Endodermal cell (in vitro differentiated cells): ENCODE data around the gene UTP4. TPM values are rescaled to one million over a fixed set of nuclear protein-coding genes. Genes with fewer than 3 reads are reported as not detected.

Experiments
- DNase-seq: peaks from one replicate; pipeline ENCODE4 v3.0.0-alpha.2; 2017
- H3K27ac ChIP-seq: 2 replicates; pipeline ENCODE4 v1.5.1; 2013; ENCODE audit warnings: mild to moderate bottlenecking, low read depth, low read length, moderate library complexity
- H3K27me3 ChIP-seq: 2 replicates; pipeline ENCODE4 v1.6.1; 2013; ENCODE audit warnings: mild to moderate bottlenecking, low read length, moderate library complexity; ENCODE audit not compliant: insufficient read depth, control insufficient read depth, poor library complexity, severe bottlenecking
- H3K36me3 ChIP-seq: 2 replicates; pipeline ENCODE4 v1.7.0; 2013; ENCODE audit warnings: mild to moderate bottlenecking, low read length, moderate library complexity; ENCODE audit not compliant: control insufficient read depth, insufficient read depth
- H3K4me1 ChIP-seq: one replicate; pipeline ENCODE4 v1.7.0; 2013; ENCODE audit warnings: low read length; ENCODE audit not compliant: control insufficient read depth, insufficient read depth
- H3K4me3 ChIP-seq: 2 replicates; pipeline ENCODE4 v1.5.1; 2013; ENCODE audit warnings: mild to moderate bottlenecking, low read length, moderate library complexity
- H3K9ac ChIP-seq: 2 replicates; pipeline ENCODE4 v1.6.1; 2013; ENCODE audit warnings: mild to moderate bottlenecking, low read length, moderate library complexity; ENCODE audit not compliant: poor library complexity, severe bottlenecking; ENCODE audit errors: extremely low read depth
- H3K9me3 ChIP-seq: 2 replicates; pipeline ENCODE4 v1.6.1; 2013; ENCODE audit warnings: mild to moderate bottlenecking, low read length, moderate library complexity; ENCODE audit not compliant: control insufficient read depth
- H3K27ac Mint-ChIP-seq: 2 replicates; pipeline ENCODE4 v1.8.0; 2020; ENCODE audit warnings: mixed read lengths
- H3K27me3 Mint-ChIP-seq: 2 replicates; pipeline ENCODE4 v1.8.0; 2021; ENCODE audit warnings: mild to moderate bottlenecking, mixed read lengths; ENCODE audit not compliant: insufficient read depth
- H3K36me3 Mint-ChIP-seq: 2 replicates; pipeline ENCODE4 v1.8.0; 2020; ENCODE audit warnings: low read depth, mixed read lengths
- H3K4me1 Mint-ChIP-seq: 2 replicates; pipeline ENCODE4 v1.8.0; 2020; ENCODE audit warnings: mixed read lengths
- H3K4me3 Mint-ChIP-seq: 2 replicates; pipeline ENCODE4 v1.8.0; 2020; ENCODE audit warnings: mild to moderate bottlenecking, moderate library complexity, mixed read lengths
- H3K9me3 Mint-ChIP-seq: 2 replicates; pipeline ENCODE4 v1.8.0; 2020; ENCODE audit warnings: mild to moderate bottlenecking, mixed read lengths
- CTCF ChIP-seq: fragments of 200-600 bp; sonication (generic); conservative IDR thresholded peaks from 2 replicates; pipeline ENCODE4 v1.5.0; 2021; ENCODE audit warnings: antibody characterized with exemption, mild to moderate bottlenecking
- WGBS, 2 experiments: methylation state at CpG; one replicate each; pipeline versions ENCODE4 v1.1.5 to v1.1.7; 2013; ENCODE audit warnings: missing lambda C conversion rate in 2 of 2, mixed read lengths in 1 of 2; ENCODE audit not compliant: insufficient coverage in 1 of 2, insufficient read length in 1 of 2; 5-methylcytosine and 5-hydroxymethylcytosine counted together
- total RNA-seq, 2 donors: library from RNA; stranded (reverse); fragmentation: NEBNext Ultra II Directional in 1 of 2; extraction: Animal tissue kit (Norgen Biotek cat#: 25700) in 1 of 2; gene quantifications; 2 replicates in 1 of 2; 3 replicates in 1 of 2; pipeline ENCODE4 v1.2.1, GENCODE V29; 2021

Gene UTP4
- total RNA-seq, 2 donors from 2014 or later = 44.1 to 45.3 TPM

DNA sequence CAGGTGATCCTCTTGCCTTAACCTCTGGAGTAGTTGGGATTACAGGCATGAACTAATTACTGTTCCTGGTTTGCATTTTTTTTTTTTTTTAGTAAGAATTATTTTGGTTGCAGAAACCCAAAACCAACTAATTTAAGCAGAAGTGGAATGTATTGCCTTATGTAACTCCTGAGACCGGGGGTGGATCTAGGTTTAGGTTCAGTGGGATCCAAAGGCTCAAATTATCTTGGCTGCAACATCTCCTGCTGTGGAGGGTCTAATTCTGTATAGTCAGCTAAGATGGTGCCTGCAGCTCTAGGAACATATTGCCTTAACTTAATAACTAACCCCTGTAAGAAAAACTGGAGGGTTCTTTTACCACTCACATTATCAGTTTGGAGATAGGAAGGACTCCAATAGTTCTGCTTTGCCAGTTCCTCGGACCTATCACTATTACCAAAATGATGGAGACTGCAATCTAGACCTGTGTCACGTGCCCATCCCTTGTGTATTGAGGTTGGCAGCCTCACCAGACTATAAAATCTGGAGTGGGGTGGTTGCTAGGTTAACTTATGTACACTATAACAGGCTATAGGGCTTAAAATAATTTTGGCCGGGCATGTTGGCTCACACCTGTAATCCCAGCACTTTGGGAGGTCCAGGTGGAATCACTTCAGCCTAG lies 63.0 kb downstream of the UTP4 start:
- no peak overlapping the region for H3K27ac ChIP-seq
- no peak overlapping the region for H3K27ac Mint-ChIP-seq
- no peaks in the 10 kb centered on the region for H3K9me3 ChIP-seq
- no peak overlapping the region for H3K4me3 Mint-ChIP-seq
- H3K9me3 Mint-ChIP-seq = no peaks in the 10 kb centered on the region
- H3K4me1 Mint-ChIP-seq = peaks cover 3% of the 10 kb centered on the region
- H3K36me3 Mint-ChIP-seq = peaks cover 5% of the 10 kb centered on the region
- no peak for DNase-seq
- H3K27me3 Mint-ChIP-seq = no peaks in the 10 kb centered on the region
- no peaks in the 10 kb centered on the region for H3K27me3 ChIP-seq
- H3K36me3 ChIP-seq = no peaks in the 10 kb centered on the region
- no peak overlapping the region for H3K9ac ChIP-seq
- TF ChIP-seq CTCF = no peak
- H3K4me3 ChIP-seq = no peak overlapping the region
- H3K4me1 ChIP-seq = no peaks in the 10 kb centered on the region
- 86 to 96% methylated on average over 3 to 4 of the region's 4 CpGs for whole genome bisulfite sequencing, 2 experiments

- Histone ChIP-seq H3K9me3 (no peaks in the 10 kb centered on the region), H3K27me3 (no peaks in the 10 kb centered on the region), H3K36me3 (no peaks in the 10 kb centered on the region), H3K9ac (no peak overlapping the region), H3K27ac (no peak overlapping the region), H3K4me3 (no peak overlapping the region), H3K4me1 (no peaks in the 10 kb centered on the region)
- no peak for TF ChIP-seq CTCF
- no peaks in the 10 kb centered on the region for H3K9me3 Mint-ChIP-seq
- peaks cover 3% of the 10 kb centered on the region for H3K4me1 Mint-ChIP-seq
- H3K4me3 Mint-ChIP-seq = no peak overlapping the region
- no peak for DNase-seq
- H3K27me3 Mint-ChIP-seq = no peaks in the 10 kb centered on the region
- H3K27ac Mint-ChIP-seq = no peak overlapping the region
- no peaks in the 10 kb centered on the region for H3K36me3 Mint-ChIP-seq
These were observed 65.1 kb downstream of the UTP4 start for GRCh38 chr16:69197573-69197972.

DNA sequence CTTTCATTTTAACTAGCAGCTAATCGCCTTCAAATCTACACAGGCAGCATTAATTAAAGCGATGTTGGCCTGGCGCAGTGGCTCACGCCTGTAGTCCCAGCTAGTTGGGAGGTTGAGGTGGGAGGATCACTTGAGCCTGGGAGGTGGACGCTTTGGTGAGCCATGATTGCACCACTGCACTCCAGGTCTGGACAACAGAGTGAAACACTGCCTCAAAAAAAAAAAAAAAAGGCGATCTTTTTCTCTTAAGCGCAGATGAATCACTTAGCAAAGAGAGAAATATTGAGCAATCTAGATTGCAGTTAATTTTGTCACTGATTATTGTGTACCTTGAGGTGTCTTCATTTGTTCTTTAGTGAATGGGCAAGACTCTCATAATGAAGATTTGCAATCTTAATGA lies 66.9 kb downstream of the UTP4 start:
- Histone ChIP-seq H3K27me3 (no peaks in the 10 kb centered on the region), H3K36me3 (no peaks in the 10 kb centered on the region), H3K4me1 (no peaks in the 10 kb centered on the region), H3K9ac (no peak overlapping the region), H3K9me3 (no peaks in the 10 kb centered on the region), H3K4me3 (no peak overlapping the region), H3K27ac (no peak overlapping the region)
- no peaks in the 10 kb centered on the region for H3K9me3 Mint-ChIP-seq
- 83 to 92% methylated on average over 1 to 7 of the region's 7 CpGs for WGBS, 2 experiments
- H3K4me3 Mint-ChIP-seq = no peak overlapping the region
- TF ChIP-seq CTCF = no peak
- peaks cover 3% of the 10 kb centered on the region for H3K4me1 Mint-ChIP-seq
- no peaks in the 10 kb centered on the region for H3K27me3 Mint-ChIP-seq
- H3K36me3 Mint-ChIP-seq = no peaks in the 10 kb centered on the region
- no peak overlapping the region for H3K27ac Mint-ChIP-seq
- no peak for DNase-seq
